H1 (cell line): ENCODE data around the gene SPRR3. TPM values are rescaled to one million over a fixed set of nuclear protein-coding genes. Genes with fewer than 3 reads are reported as not detected.

Source experiments
- POU5F1 ChIP-seq: IDR thresholded peaks from 2 replicates; pipeline ENCODE4 v1.6.1; 2011; ENCODE audit warnings: low read depth, mild to moderate bottlenecking, low read length, moderate library complexity
- TEAD4 ChIP-seq: IDR thresholded peaks from 2 replicates; pipeline ENCODE4 v1.6.1; 2012; ENCODE audit warnings: low read depth, low read length, inconsistent platforms, mixed read lengths
- polyA plus RNA-seq, 7 experiments: library from polyadenylated mRNA; depleted of rRNA in 3 of 7; stranded (reverse) in 5 of 7; unstranded in 2 of 7; fragments of >200 nt in 5 of 7; fragments of 200-250 nt in 2 of 7; gene quantifications; 1 replicate in 5 of 7; 2 replicates in 1 of 7; 4 replicates in 1 of 7; pipeline versions ENCODE4 v1.2.1 to v1.2.3, GENCODE V29; 2011 to 2013; ENCODE audit warnings: missing spikeins in 2 of 7, mixed read lengths in 2 of 7
- total RNA-seq: library from RNA; stranded (reverse); fragmentation: NEBNext Ultra II Directional; extraction: Animal tissue kit (Norgen Biotek cat#: 25700); gene quantifications from 2 replicates; pipeline ENCODE4 v1.2.1, GENCODE V29; 2021
- TF ChIP-seq, protein P1 (sequence below), 3 experiments: IDR thresholded peaks; 1 replicate in 2 of 3; 2 replicates in 1 of 3; pipeline versions ENCODE4 v1.5.1 to v1.6.1; 2011; ENCODE audit warnings: low read length in 3 of 3, mild to moderate bottlenecking in 3 of 3, inconsistent platforms in 2 of 3, low read depth in 1 of 3, moderate library complexity in 1 of 3; ENCODE audit not compliant: insufficient read depth in 1 of 3; ENCODE audit errors: control extremely low read depth in 1 of 3

The SPRR3 gene
- total and polyA plus RNA-seq, 2 of the 8 experiments (the other 6 are each of a cell fraction or from before 2014, with no cell fraction given): not detected

- TF ChIP-seq, protein P1, sequence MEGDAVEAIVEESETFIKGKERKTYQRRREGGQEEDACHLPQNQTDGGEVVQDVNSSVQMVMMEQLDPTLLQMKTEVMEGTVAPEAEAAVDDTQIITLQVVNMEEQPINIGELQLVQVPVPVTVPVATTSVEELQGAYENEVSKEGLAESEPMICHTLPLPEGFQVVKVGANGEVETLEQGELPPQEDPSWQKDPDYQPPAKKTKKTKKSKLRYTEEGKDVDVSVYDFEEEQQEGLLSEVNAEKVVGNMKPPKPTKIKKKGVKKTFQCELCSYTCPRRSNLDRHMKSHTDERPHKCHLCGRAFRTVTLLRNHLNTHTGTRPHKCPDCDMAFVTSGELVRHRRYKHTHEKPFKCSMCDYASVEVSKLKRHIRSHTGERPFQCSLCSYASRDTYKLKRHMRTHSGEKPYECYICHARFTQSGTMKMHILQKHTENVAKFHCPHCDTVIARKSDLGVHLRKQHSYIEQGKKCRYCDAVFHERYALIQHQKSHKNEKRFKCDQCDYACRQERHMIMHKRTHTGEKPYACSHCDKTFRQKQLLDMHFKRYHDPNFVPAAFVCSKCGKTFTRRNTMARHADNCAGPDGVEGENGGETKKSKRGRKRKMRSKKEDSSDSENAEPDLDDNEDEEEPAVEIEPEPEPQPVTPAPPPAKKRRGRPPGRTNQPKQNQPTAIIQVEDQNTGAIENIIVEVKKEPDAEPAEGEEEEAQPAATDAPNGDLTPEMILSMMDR (IDR thresholded peaks at IDR 0.05; ENCODE audit: control extremely low read depth in 1 of 3, insufficient read depth in 1 of 3, low read depth in 1 of 3, low read length in 3 of 3): no peak
- no peak for TF ChIP-seq TEAD4
- no peak for TF ChIP-seq POU5F1
- TF ChIP-seq, all 59 proteins: peak for 0
Observed at GRCh38 chr1:152964536-152964935, 37.0 kb upstream of the SPRR3 start (continued).
